GM12865 (cell line): ENCODE results near the gene MAP4K2.

Experiments used
- DNase-seq: peaks from one replicate; pipeline ENCODE4 v3.0.0; 2010; ENCODE audit warnings: low read depth
- H3K4me3 ChIP-seq: 2 replicates; pipeline ENCODE4 v1.5.1; 2011; ENCODE audit warnings: mild to moderate bottlenecking, low read depth, low read length, control low read depth
- TF ChIP-seq, protein P1 (sequence below): IDR thresholded peaks from 2 replicates; pipeline ENCODE4 v1.5.1; 2011; ENCODE audit warnings: low read length, control low read depth, low read depth, inconsistent platforms; ENCODE audit not compliant: insufficient read depth; ENCODE audit errors: missing control alignments

Gene MAP4K2

GRCh38 chr11:64801158-64801464 lies 1.9 kb downstream of the MAP4K2 start:
- DNase-seq: no peak
- TF ChIP-seq, protein P1, sequence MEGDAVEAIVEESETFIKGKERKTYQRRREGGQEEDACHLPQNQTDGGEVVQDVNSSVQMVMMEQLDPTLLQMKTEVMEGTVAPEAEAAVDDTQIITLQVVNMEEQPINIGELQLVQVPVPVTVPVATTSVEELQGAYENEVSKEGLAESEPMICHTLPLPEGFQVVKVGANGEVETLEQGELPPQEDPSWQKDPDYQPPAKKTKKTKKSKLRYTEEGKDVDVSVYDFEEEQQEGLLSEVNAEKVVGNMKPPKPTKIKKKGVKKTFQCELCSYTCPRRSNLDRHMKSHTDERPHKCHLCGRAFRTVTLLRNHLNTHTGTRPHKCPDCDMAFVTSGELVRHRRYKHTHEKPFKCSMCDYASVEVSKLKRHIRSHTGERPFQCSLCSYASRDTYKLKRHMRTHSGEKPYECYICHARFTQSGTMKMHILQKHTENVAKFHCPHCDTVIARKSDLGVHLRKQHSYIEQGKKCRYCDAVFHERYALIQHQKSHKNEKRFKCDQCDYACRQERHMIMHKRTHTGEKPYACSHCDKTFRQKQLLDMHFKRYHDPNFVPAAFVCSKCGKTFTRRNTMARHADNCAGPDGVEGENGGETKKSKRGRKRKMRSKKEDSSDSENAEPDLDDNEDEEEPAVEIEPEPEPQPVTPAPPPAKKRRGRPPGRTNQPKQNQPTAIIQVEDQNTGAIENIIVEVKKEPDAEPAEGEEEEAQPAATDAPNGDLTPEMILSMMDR: no peak
- H3K4me3 ChIP-seq: peak overlapping the region; percentile 89

GRCh38 chr11:64800303-64801157 lies 2.5 kb downstream of the MAP4K2 start:
- peak overlapping the region; percentile 89; the same call in 1 of the 2 replicates for H3K4me3 ChIP-seq
- TF ChIP-seq, protein P1: no peak
- DNase-seq: no peak

GRCh38 chr11:64799623-64800302 lies 3.3 kb downstream of the MAP4K2 start:
- DNase-seq: peak; percentile 62
- H3K4me3 ChIP-seq: peak overlapping the region; percentile 25; the same call in 1 of the 2 replicates
- TF ChIP-seq, protein P1: no peak

DNA sequence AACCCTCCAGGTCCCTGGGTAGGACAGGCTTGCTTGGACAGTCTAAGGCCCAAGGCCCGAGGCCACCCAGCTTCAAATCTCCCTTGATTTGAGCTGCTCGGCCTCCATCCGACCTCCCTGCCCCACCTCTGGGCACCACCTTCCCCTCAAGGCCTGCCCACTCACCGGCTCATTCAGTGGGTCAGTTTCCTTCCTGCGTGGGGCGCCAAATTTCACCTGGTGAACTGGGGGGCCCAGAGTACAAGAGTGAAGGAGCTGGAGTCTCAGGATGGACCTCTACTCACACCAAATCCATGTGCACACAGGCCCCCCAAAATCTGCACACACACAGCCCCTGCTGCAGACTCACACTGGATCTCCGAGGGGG lies 3.8 kb downstream of the MAP4K2 start:
- no peak overlapping the region for H3K4me3 ChIP-seq
- DNase-seq: no peak
- TF ChIP-seq, protein P1: no peak

DNA sequence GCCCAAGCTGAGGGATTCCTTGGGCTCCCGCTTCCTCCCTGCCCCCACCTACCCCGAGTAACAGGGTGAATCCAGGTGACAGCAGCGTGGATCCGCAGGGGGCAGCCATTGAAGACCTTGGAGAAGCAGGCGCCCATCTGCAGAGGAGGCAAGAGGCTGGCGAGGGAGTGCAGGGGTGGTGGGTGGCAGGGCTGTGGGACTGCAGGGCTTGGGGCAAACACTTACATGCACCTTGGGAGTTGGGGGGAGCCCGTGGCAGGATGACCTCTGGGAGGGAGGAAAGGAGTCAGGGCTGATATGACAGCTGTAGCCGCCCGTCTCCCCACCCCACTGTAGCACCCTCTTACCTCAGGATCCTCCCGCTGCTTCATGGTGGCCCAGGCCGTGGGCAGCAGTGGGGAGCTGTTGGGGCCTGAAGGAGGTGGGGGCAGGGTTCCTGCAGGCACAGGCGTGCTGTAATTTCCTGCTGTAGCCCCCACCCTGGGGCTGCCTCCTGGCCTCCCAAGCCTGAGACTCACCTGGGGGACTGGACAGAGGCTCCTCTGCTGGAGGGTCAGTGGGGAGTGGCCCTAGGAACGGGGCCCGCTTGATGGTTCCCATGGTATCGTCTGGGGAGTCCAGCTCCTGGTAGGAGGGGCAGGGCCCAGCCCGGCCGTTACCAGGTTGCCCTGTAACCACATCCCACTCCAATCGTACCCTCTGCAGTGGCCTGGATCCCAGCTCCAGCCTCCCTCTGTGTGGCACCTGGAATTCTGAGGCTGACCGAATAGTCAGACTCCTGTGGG lies 6.1 kb downstream of the MAP4K2 start:
- DNase-seq: no peak
- H3K4me3 ChIP-seq: no peak overlapping the region
- TF ChIP-seq, protein P1: no peak

- H3K4me3 ChIP-seq: no peak overlapping the region
- DNase-seq: no peak
- TF ChIP-seq, protein P1: no peak
Measured at GRCh38 chr11:64796047-64796756, 6.8 kb downstream of the MAP4K2 start.
